ENCODE data around the gene WIPF3. TPM values are rescaled to one million over a fixed set of nuclear protein-coding genes. Genes with fewer than 3 reads are reported as not detected.

Gene WIPF3
- 1 to 10 TPM; 1.8 to 4.4 (median 2.6) TPM for total RNA-seq
- 2.8 TPM for polyA plus RNA-seq
- long read RNA-seq, donor 1, partial matches to known transcripts, result 1 of 2 reads
- long read RNA-seq, donor 1, other reads (novel, unspliced or antisense), result 1 of 2 reads
- long read RNA-seq, donor 2, partial matches to known transcripts, result 1 of 1 reads
- long read RNA-seq, donor 2, other reads (novel, unspliced or antisense), result 0 of 1 reads
- long read RNA-seq, donor 3, partial matches to known transcripts, result 1 of 1 reads
- long read RNA-seq, donor 3, other reads (novel, unspliced or antisense), result 0 of 1 reads
- long read RNA-seq, donor 4, partial matches to known transcripts, result 0 of 1 reads
- long read RNA-seq, donor 4, other reads (novel, unspliced or antisense), result 1 of 1 reads

GRCh38 chr7:29806208-29806994, at the start of gene WIPF3:
Gene WIPF3, plus strand, starts transcription at chr7:29806508. Its CDS starts 28,217 bp downstream, at chr7:29834725.
- no peaks in the 10 kb centered on the region for H3K9me3 ChIP-seq (ENCODE audit: control insufficient read depth, low read length)
- peak within 1 kb of the TSS; percentile 76 for H3K4me3 ChIP-seq (ENCODE audit: low read length)
- peak; percentile 30 to 73 (median 72) for DNase-seq
- H3K27ac ChIP-seq (ENCODE audit: low read length), result peak within 1 kb of the TSS; percentile 22
- intact Hi-C loops (cut with DNase I), result loop anchor here in 1 of 4 donors (10.0 kb wide), 1 partner anchor 52 kb away; no protein-coding TSS in a partner anchor
- under 1% methylated on average over 99 of the region's 99 CpGs for WGBS
- H3K27me3 ChIP-seq (ENCODE audit: control insufficient read depth, insufficient read depth), result no peaks in the 10 kb centered on the region
- ATAC-seq, result peak; percentile 61 to 69
- no peaks in the 10 kb centered on the region for H3K4me1 ChIP-seq (ENCODE audit: control insufficient read depth, insufficient read depth, low read length)

GRCh38 chr7:29763266-29763665, 43.0 kb upstream of the WIPF3 start:
- intact Hi-C loops (cut with DNase I), result loop anchor here in 1 of 4 donors (10.0 kb wide), 1 partner anchor 152 kb away; no protein-coding TSS in a partner anchor

GRCh38 chr7:29764227-29764626, 42.1 kb upstream of the WIPF3 start:
- intact Hi-C loops (cut with DNase I), result loop anchor here in 1 of 4 donors (10.0 kb wide), 1 partner anchor 151 kb away; no protein-coding TSS in a partner anchor
- DNase-seq (no peak), ATAC-seq (no peak)
- WGBS, result 68% methylated on average over 2 of the region's 2 CpGs
- no peaks in the 10 kb centered on the region for H3K27me3 ChIP-seq (ENCODE audit: control insufficient read depth, insufficient read depth)
- H3K4me1 ChIP-seq (ENCODE audit: control insufficient read depth, insufficient read depth, low read length), result no peaks in the 10 kb centered on the region
- no peak overlapping the region for H3K4me3 ChIP-seq (ENCODE audit: low read length)
- no peak overlapping the region for H3K27ac ChIP-seq (ENCODE audit: low read length)
- H3K9me3 ChIP-seq (ENCODE audit: control insufficient read depth, low read length), result no peaks in the 10 kb centered on the region

More at GRCh38 chr7:29763266-29763665, 43.0 kb upstream of the WIPF3 start:
- Histone ChIP-seq H3K4me1 (ENCODE audit: control insufficient read depth, insufficient read depth, low read length) (no peaks in the 10 kb centered on the region), H3K9me3 (ENCODE audit: control insufficient read depth, low read length) (no peaks in the 10 kb centered on the region), H3K4me3 (ENCODE audit: low read length) (no peak overlapping the region), H3K27ac (ENCODE audit: low read length) (no peak overlapping the region), H3K27me3 (ENCODE audit: control insufficient read depth, insufficient read depth) (no peaks in the 10 kb centered on the region)
- no peak for ATAC-seq
- no peak for DNase-seq
- WGBS, result 65% methylated on average over 1 of the region's 1 CpG

- H3K4me1 ChIP-seq (ENCODE audit: control insufficient read depth, insufficient read depth, low read length), result no peaks in the 10 kb centered on the region
- no peak overlapping the region for H3K27ac ChIP-seq (ENCODE audit: low read length)
- 35% methylated on average over 5 of the region's 5 CpGs for WGBS
- intact Hi-C loops (cut with DNase I), result loop anchor here in 1 of 4 donors (10.0 kb wide), 1 partner anchor 149 kb away; no protein-coding TSS in a partner anchor
- no peaks in the 10 kb centered on the region for H3K27me3 ChIP-seq (ENCODE audit: control insufficient read depth, insufficient read depth)
- ATAC-seq (no peak), DNase-seq (no peak)
- no peak overlapping the region for H3K4me3 ChIP-seq (ENCODE audit: low read length)
- no peaks in the 10 kb centered on the region for H3K9me3 ChIP-seq (ENCODE audit: control insufficient read depth, low read length)
Measured at GRCh38 chr7:29765490-29765889, 40.8 kb upstream of the WIPF3 start.

- DNase-seq (no peak), ATAC-seq (no peak)
- no peak overlapping the region for H3K4me3 ChIP-seq (ENCODE audit: low read length)
- H3K27ac ChIP-seq (ENCODE audit: low read length), result peak overlapping the region; percentile 23
- no peaks in the 10 kb centered on the region for H3K9me3 ChIP-seq (ENCODE audit: control insufficient read depth, low read length)
- 75% methylated on average over 6 of the region's 6 CpGs for WGBS
- H3K27me3 ChIP-seq (ENCODE audit: control insufficient read depth, insufficient read depth), result no peaks in the 10 kb centered on the region
- intact Hi-C loops (cut with DNase I), result no loop called here
- no peaks in the 10 kb centered on the region for H3K4me1 ChIP-seq (ENCODE audit: control insufficient read depth, insufficient read depth, low read length)
Measured at GRCh38 chr7:29770371-29770770, 35.9 kb upstream of the WIPF3 start.

GRCh38 chr7:29771081-29771816, 35.1 kb upstream of the WIPF3 start:
- intact Hi-C loops (cut with DNase I), result no loop called here
- H3K27ac ChIP-seq (ENCODE audit: low read length), result no peak overlapping the region

GRCh38 chr7:29779017-29779416, 27.3 kb upstream of the WIPF3 start:
- no peak overlapping the region for H3K4me3 ChIP-seq (ENCODE audit: low read length)
- no peak overlapping the region for H3K27ac ChIP-seq (ENCODE audit: low read length)
- no peaks in the 10 kb centered on the region for H3K4me1 ChIP-seq (ENCODE audit: control insufficient read depth, insufficient read depth, low read length)
- DNase-seq (no peak), ATAC-seq (no peak)
- H3K9me3 ChIP-seq (ENCODE audit: control insufficient read depth, low read length), result no peaks in the 10 kb centered on the region
- 85% methylated on average over 2 of the region's 2 CpGs for WGBS
- intact Hi-C loops (cut with DNase I), result no loop called here
- no peaks in the 10 kb centered on the region for H3K27me3 ChIP-seq (ENCODE audit: control insufficient read depth, insufficient read depth)

More at GRCh38 chr7:29771081-29771816, 35.1 kb upstream of the WIPF3 start:
- DNase-seq (peak in 1 of 3 donors; percentile 52), ATAC-seq (no peak)
- Histone ChIP-seq H3K4me3 (ENCODE audit: low read length) (no peak overlapping the region), H3K27me3 (ENCODE audit: control insufficient read depth, insufficient read depth) (no peaks in the 10 kb centered on the region), H3K9me3 (ENCODE audit: control insufficient read depth, low read length) (no peaks in the 10 kb centered on the region), H3K4me1 (ENCODE audit: control insufficient read depth, insufficient read depth, low read length) (no peaks in the 10 kb centered on the region)
- 43% methylated on average over 4 of the region's 4 CpGs for WGBS

- no peak for DNase-seq
- intact Hi-C loops (cut with DNase I), result no loop called here
- no peak overlapping the region for H3K4me3 ChIP-seq (ENCODE audit: low read length)
- H3K27me3 ChIP-seq (ENCODE audit: control insufficient read depth, insufficient read depth), result no peaks in the 10 kb centered on the region
- H3K9me3 ChIP-seq (ENCODE audit: control insufficient read depth, low read length), result no peaks in the 10 kb centered on the region
- no peak overlapping the region for H3K27ac ChIP-seq (ENCODE audit: low read length)
- no peaks in the 10 kb centered on the region for H3K4me1 ChIP-seq (ENCODE audit: control insufficient read depth, insufficient read depth, low read length)
- ATAC-seq, result no peak
- WGBS, result 90% methylated on average over 2 of the region's 2 CpGs
Measured at GRCh38 chr7:29780346-29780745, 26.0 kb upstream of the WIPF3 start.

GRCh38 chr7:29783671-29784070, 22.6 kb upstream of the WIPF3 start:
- intact Hi-C loops (cut with DNase I), result no loop called here
- H3K4me3 ChIP-seq (ENCODE audit: low read length), result no peak overlapping the region
- no peak for ATAC-seq
- 86% methylated on average over 2 of the region's 2 CpGs for WGBS
- no peaks in the 10 kb centered on the region for H3K9me3 ChIP-seq (ENCODE audit: control insufficient read depth, low read length)
- DNase-seq, result no peak
- no peaks in the 10 kb centered on the region for H3K4me1 ChIP-seq (ENCODE audit: control insufficient read depth, insufficient read depth, low read length)
- H3K27me3 ChIP-seq (ENCODE audit: control insufficient read depth, insufficient read depth), result no peaks in the 10 kb centered on the region
- no peak overlapping the region for H3K27ac ChIP-seq (ENCODE audit: low read length)

- no peak overlapping the region for H3K27ac ChIP-seq (ENCODE audit: low read length)
Measured at GRCh38 chr7:29793507-29793906, 12.8 kb upstream of the WIPF3 start.

More at GRCh38 chr7:29793507-29793906, 12.8 kb upstream of the WIPF3 start:
- no peak overlapping the region for H3K4me3 ChIP-seq (ENCODE audit: low read length)
- DNase-seq, result no peak
- intact Hi-C loops (cut with DNase I), result no loop called here
- H3K27me3 ChIP-seq (ENCODE audit: control insufficient read depth, insufficient read depth), result no peaks in the 10 kb centered on the region
- no peaks in the 10 kb centered on the region for H3K9me3 ChIP-seq (ENCODE audit: control insufficient read depth, low read length)
- 39% methylated on average over 2 of the region's 2 CpGs for WGBS
- no peak for ATAC-seq
- no peaks in the 10 kb centered on the region for H3K4me1 ChIP-seq (ENCODE audit: control insufficient read depth, insufficient read depth, low read length)

Data from right cardiac atrium (tissue), 5 donors.